Brain pericyte (primary cell): ENCODE data around the gene CDH15.
"Not testable (repeated sequence)": the region's sequence is repeated elsewhere in the genome, so short reads cannot be mapped to it uniquely, and the experiment has no call there.

Experiments
- DNase-seq: peaks from one replicate; pipeline ENCODE4 v3.0.0-alpha.2; 2012; ENCODE audit warnings: low read depth, low spot score

Gene CDH15

DNA sequence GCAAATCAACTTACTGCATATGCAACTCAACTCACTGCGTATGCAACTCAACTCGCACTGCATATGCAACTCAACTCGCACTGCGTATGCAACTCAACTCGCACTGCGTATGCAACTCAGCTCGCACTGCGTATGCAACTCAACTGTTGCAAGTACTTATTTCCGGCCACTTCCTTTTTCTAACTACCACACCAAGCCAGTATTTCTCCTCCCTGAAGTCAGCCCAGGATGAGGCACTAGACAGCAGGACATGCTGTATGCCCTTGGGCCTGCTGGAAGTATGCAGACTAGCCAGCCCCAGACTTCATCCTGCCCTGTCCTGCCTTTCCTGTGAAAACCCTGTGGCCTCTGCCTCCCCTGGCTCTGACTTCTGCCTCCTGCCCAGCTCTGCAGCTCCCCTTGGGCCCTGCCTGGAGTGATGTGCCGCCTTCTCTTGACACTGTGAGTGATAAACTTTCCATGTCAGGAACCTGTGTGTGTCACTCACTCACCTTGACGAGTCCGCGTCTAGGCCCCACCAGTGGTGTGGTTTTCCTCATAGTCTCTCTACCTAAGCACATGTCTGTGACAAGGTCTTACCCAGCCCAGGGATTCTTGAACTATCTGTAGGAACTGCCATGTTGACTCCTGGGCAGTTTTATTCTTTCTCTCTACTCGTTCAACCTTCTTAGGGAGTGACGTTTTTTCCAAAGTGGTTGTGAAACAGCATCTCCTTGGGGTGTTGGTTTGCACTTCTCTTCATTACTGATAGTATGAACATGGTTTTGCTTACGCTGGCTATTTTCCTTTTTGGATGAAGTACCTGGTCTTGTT lies 62.3 kb downstream of the CDH15 start:
- no peak for DNase-seq

DNA sequence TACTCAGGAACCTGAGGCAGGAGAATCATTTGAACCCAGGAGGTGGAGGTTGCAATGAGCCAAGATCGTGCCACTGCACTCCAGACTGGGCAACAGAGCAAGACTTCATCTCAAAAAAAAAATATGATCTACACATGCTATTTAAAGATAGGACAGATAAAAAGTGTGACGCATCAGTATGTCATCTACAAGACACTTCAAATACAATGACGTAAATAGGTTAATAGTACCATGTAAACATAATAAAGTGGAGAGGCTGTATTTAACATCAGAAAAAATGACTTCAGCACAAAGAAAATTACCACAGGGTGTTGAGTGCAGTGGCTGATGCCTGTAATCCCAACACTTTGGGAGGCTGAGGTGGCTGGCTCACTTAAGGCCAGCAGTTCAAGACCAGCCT lies 66.2 kb downstream of the CDH15 start:
- DNase-seq = no peak

- DNase-seq = peak; percentile 54
Measured at GRCh38 chr16:89241187-89242007, 69.8 kb downstream of the CDH15 start.

GRCh38 chr16:89242795-89243200 lies 71.2 kb downstream of the CDH15 start:
- DNase-seq = no peak

DNA sequence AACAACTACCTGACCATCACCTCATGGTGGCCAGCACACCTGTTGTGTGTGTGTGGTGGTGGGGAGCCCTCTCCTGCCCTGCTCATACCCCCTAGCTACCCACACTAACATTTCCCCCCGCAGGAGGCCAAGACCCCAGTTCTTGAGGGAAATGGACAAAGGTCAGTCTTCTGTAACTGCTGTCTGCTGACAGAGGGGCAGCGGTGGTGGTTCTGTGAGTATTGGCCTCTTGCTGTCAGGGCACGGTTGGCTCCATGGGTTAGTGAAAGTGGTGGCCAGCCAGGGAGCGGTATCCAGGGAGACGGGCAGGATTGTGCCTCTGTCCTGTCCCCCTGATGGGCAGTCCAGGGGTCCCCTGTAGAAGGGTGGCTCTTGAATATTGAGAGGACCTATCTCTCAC lies 72.1 kb downstream of the CDH15 start:
- no peak for DNase-seq

DNA sequence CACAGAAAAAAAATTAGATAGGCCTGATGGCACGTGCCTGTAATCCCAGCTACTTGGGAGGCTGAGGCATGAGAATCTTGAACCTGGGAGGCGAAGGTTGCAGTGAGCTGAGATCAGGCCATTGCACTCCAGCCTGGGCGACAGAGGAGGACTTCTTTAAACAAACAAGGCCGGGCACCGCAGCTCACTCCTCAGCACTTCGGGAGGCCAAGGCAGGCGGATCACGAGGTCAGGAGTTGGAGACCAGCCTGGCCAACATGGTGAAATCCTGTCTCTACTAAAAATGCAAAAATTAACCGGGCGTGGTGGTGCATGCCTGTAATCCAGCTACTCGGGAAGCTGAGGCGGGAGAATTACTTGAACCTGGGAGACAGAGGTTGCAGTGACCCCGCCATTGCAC lies 72.7 kb downstream of the CDH15 start:
- not testable (repeated sequence) for DNase-seq

DNA sequence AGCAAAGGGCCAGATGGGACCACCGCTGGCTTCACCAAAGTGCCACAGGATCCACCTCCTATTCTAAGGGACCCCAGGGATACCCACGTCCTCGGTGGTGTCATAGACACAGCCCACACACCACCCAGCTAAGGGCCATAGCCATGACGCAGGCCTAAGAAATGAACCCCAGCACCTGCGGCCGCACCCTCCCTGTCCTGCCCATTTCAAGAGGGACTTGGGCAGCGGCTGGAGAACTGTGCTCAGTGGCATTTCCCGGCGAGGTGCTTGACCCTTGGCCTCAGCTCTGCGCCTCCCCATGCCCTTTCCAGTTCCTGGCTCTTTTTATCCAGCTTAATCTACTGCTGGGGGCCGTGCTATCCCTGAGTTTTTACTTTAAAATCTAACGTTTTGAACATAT lies 73.2 kb downstream of the CDH15 start:
- no peak for DNase-seq
